SH-SY5Y (cell line): ENCODE results near the gene APC.

ENCODE experiments used
- GATA2 ChIP-seq: IDR thresholded peaks from 2 replicates; pipeline ENCODE4 v1.6.1; 2011; ENCODE audit warnings: mild to moderate bottlenecking, low read depth, low read length
- GATA3 ChIP-seq: IDR thresholded peaks from 2 replicates; pipeline ENCODE4 v1.6.1; 2011; ENCODE audit warnings: low read depth, mild to moderate bottlenecking, low read length, moderate library complexity

DNA sequence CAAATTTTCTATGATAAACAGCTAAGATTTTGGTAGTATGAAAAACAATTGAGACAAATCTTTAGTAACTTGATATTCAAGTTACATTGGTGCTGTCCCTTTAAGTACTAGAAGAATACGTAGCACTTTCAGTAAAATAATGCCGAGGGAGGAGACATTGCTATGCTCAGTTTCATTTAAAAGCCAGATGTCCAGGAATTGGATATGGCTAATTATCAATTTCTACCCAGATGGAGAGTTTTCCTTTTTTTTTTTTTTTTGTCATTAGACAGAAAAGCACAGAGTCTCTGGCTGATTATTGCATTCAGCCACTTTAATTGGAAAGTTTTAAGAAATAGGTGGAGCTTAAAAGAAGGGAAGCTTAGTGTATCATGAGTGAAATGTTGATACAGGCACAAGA lies 40.4 kb upstream of the APC start:
- TF ChIP-seq GATA3 (no peak), GATA2 (no peak)
